OCI-LY3 (cell line): ENCODE measurements around the gene HBZ.

Experiments
- CTCF ChIP-seq: fragments of 200-600, 300-600 bp; sonication (generic); IDR thresholded peaks from 2 replicates; pipeline ENCODE4 v1.5.1; 2014; ENCODE audit warnings: antibody characterized with exemption, low read length, low read depth
- EZH2phosphoT487 ChIP-seq: fragments of 200-600 bp; shearing (Covaris generic); IDR thresholded peaks from 2 replicates; pipeline ENCODE4 v1.6.1; 2018; ENCODE audit warnings: antibody characterized with exemption, mixed run types, low read depth

- TF ChIP-seq CTCF (no peak), EZH2phosphoT487 (no peak)
Measured at GRCh38 chr16:129075-129474, 23.4 kb upstream of the HBZ start.
